GM19240 (cell line): ENCODE measurements around the gene FGD4.
A peak's percentile ranks its signal among the peaks of the same experiment; 100 is the strongest.
"Not testable (repeated sequence)": the region's sequence is repeated elsewhere in the genome, so short reads cannot be mapped to it uniquely, and the experiment has no call there.

Source experiments
- DNase-seq: peaks from one replicate; pipeline ENCODE4 v3.0.0; 2011; ENCODE audit warnings: low spot score; ENCODE audit not compliant: insufficient read length

Gene FGD4

DNA sequence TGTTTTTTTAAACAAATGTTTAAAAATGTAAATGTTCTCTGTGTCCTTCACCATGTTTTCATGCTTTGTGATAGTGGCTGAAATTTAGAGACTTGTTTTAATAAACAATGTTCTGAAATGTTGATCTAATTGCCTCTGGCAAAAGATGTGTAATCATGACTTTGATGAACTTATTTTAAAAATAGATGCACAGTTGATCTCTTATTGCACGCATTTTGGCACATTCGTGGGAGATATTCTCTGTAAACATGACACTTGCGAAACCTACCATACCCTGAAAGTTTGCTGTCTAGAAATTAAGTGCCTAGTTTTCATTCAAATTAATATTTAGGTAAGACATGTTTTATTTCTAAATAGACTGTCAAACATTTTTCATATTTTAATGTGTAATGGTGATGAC lies 160.1 kb downstream of the FGD4 start:
- DNase-seq: no peak

DNA sequence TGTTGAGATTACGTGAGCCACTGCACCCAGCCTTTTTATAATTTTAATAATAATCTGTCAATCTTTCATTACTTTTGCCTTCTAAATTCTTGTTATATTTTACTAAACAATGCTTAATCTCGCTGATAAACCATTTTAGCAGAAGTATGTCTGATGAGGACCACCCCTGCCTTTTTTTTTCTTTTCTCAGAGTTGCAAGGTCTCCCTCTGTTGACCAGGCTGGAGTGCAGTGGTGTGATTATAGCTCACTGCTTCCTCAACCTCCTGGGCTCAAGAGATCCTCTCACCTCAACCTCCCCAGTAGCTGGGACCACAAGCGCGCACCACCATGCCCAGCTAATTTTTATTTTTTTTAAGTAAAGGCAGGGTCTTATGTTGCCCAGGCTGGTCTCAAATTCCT lies 161.2 kb downstream of the FGD4 start:
- DNase-seq: no peak

DNA sequence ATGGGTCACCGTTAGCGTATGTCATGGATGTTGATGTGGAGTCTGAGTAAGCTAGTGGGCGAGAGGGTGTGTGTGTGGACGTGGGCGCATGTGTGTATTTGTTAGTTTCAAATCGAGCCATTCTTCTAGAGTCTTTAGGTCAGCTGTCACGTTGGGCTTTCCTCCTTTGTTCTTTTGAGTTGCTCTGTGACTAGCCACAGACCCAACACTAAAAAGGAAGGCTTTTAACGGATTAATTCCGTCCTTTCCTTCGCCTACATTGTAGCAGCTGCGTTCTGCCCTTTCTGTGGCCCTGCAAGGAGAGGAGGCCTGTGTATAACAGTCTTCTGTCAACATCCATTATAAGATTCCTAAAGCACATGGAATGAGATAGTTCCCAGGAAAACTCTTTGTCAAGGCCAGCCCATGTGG lies 162.6 kb downstream of the FGD4 start:
- DNase-seq: no peak

DNA sequence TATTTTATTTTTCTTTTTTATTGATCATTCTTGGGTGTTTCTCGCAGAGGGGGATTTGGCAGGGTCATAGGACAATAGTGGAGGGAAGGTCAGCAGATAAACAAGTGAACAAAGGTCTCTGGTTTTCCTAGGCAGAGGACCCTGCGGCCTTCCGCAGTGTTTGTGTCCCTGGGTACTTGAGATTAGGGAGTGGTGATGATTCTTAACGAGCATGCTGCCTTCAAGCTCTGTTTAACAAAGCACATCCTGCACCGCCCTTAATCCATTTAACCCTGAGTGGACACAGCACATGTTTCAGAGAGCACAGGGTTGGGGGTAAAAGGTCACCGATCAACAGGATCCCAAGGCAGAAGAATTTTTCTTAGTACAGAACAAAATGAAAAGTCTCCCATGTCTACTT lies 163.1 kb downstream of the FGD4 start:
- DNase-seq: not testable (repeated sequence)

DNA sequence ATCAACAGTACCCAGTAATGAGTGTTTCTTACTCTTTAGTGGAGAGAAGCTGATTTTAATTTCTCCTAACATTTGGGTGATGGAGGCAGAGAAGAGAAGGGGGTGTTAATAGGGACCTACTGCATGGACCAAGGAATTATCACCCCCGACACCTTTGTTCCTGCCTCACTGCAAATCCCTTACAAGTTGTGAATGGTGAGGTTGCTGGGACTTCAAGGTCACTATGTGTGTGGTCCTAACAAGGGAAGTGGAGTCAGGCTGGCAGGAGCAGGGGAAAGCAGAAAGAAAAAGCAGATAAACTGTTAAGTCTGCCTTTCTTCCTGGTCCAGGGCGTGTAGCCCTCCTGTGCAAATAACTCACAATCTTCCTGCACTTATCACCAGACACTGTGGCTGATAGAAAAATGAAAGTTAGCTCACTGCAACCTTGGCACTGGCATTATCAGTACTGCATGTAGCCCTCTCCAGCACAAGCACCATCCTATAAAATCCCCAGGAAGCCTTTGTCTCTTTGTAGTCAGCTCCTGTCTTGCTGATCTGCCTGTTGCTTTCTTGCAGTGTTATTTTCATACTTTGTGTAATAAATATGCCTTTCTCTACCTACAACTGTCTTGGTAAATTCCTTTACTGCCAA lies 167.4 kb downstream of the FGD4 start:
- DNase-seq: no peak

DNA sequence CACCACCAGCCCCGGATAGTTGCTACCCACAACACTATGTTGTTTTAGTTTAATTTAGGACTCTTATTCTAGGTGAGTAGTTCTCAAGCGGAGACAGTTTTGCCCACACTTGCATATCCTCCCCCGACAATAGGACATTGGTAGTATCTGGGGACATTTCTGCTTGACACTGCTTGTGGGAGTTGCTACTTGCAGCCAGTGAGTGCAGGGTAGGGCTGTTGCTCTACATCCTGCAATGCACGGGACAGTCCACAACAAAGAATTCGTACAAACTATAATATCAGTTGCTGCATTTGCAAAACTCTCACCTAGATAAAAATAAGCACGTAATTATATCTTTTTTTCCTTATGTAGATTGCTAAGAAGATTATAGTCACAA lies 167.9 kb downstream of the FGD4 start:
- DNase-seq: no peak

DNA sequence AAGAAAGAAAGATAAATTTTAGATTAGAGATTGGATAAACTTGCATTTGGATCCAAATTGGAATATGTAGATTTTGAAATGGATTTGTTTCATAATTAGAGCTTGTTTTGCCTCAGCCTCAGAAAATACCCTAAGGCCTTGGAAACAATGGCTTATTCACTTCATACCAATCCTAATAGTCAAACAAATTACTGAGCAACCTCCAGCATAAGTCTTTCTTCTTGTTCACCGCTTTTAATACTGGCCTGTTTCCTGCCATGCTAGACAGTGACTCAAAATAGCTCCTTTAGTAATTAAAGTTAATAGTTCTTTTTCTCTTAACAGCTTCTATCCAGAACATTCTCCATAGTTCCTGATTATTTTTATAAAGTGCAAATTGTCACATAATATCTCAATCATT lies 168.9 kb downstream of the FGD4 start:
- no peak for DNase-seq

DNA sequence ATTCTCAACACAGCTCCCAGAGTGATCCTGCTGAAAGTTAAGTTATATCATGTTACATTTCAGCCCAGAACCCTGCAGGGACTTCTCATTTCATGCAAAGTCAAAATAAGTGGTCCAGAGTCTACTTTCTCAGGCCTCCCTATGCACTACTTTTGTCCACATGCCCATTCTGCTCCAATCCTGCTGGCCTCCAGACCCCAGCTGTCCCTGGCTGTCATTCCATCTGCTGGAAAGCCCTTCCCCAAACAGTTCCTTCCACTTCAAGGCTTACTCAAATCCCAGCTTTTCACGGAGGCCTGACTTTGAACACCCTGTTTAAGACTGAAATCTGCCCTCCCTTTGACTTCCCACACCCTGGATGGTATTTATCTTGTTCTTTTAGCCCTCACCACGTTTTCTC lies 169.9 kb downstream of the FGD4 start:
- no peak for DNase-seq

DNA sequence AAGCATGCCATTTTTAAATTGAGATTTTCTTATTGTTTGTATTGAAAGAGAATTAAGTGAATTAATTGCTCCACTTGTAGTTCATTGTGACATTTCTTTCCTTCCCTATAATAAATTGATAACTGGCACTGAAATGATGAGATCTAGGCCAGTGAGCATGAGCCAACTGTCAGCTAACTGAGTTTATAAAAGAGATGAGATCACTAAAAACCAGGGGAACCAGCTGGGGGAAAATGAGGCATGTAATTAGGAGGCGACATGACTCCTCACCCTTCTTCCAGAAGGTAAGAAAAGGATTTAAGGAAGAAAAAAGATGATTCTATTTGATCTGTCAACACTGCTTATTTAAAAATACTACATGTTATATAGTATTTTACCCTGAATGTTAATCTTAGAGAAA lies 175.2 kb downstream of the FGD4 start:
- DNase-seq: no peak

DNA sequence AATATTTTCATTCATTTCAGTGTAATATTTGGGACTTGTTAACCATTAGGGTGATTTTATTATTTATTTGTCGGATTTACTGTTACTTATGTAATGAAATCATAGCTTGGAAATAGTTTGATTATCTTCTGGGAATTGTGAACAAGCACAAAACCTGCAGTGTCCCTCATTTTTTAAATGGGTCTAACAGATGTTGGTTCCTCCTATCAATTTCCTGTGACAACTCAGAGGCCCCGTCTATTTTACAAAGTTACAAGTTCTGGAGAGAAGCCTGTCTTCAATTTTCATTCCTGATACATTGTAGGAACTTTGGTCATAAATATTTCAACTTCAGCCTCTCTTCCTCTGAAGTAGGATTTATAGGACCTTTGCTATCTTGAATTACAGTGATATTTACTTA lies 178.0 kb downstream of the FGD4 start:
- DNase-seq: no peak

DNA sequence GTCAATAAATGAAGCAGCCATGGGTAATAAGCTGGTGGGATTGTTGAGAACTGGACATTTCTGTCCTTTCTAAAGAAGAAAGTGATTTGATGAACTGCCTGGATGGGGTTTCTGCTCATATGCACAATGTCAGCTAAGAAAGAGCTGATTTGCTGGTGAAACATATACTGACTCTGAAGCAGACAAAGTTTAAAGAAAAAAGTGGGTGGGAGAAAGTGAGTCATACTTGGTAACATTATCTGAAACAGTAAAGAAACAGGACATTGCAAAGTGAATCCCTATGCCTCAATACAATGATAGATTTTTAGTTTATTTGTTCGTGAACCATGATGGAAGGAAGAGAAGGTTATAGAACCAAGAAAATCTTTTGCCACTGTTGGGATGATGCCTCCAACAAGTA lies 184.2 kb downstream of the FGD4 start:
- DNase-seq: no peak

DNA sequence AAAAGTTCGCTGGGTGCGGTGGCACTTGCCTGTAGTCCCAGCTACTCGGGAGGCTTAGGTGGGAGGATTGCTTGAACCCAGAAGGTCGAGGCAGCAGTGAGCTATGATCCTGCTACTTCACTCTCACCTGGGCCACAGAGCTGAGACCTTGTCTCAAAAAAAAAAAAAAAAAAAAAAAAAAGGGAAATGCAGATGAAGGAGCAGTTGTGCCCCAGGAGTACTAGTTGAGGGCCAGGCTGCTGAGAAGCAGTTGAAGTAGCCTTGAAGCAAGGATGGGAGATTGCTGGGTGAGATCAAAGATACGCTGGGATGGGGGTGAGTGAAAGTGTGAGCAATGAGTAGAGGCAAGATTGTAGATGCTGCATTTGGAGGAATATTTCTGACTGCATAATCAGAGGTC lies 186.3 kb downstream of the FGD4 start:
- DNase-seq: no peak

DNA sequence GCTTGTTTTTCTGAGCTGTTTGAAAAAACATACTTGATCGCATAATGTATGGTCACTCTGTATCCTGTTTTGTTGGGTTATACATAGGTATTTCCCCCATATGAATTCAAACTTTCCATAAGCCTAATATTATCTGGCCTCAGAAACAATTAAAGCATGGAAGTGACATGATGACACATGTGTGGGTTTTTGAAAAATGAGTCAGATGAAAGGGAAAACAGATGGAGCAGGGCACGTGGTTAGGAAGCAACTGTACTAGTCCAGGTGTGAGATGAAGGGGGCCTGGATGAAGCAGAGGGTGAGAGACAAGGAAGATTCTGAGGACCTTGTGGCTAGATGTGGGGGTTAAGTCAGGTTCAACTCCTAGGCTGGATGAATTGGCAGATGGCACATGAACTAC lies 187.0 kb downstream of the FGD4 start:
- no peak for DNase-seq

DNA sequence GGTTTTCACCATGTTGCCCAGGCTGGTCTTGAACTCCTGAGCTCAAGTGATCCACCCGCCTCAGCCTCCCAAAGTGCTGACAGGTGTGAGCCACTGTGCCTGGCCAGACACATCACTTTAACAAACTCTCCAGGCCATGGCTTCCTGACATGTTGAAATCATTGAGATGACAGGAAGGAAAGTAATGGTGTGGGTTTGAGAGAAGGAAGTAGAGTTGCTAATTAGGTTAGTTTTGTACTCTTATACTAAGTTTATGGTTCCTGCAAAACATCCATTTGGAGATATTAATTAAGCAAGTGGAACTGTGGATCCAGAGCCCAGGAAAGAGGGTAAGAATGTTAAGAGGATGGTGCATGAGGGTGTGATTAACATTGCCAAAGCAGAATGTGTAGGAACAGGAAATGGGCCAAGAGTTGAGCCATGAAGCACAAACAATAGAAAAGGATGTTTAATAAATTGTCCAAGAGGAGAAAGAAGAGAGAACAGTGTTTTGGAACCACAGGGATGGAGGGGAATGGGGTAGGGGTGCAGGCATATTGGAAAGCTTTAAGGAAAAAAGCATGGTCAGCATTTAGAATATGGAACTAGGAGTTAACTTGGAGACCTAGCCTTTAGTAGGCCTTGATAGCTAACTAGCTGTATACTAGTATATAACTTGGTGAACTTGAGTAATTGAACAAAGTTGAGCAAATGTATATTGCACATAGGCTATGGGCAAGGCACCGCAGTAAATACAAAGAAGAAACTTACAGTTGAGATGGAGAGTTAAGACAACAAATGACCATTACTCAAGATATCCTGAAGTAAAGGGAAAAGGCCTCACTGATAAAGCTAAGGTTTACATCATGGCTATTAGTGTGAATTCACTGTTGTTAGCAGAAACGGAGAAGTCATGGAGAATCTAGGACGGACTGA lies 188.5 kb downstream of the FGD4 start:
- DNase-seq: no peak

DNA sequence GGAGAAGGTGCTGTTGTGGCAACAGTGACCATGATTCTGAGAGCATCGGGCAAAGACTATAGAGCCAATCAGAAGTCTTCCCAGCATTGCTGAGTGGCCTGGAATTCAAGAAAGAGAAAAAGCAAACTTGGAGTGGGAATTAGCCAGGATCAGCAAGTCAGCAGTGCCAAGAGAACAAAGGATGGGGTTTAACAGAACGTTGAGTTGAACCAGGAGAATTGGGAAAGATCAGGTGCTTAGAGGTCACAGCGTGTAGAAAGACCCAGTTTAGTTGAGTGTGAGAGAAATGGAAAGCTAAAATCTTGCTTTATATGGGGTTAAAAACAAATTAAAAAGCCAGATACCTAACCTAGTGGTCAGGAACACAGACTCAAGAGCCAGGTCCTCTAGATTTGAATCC lies 189.2 kb downstream of the FGD4 start:
- no peak for DNase-seq

DNA sequence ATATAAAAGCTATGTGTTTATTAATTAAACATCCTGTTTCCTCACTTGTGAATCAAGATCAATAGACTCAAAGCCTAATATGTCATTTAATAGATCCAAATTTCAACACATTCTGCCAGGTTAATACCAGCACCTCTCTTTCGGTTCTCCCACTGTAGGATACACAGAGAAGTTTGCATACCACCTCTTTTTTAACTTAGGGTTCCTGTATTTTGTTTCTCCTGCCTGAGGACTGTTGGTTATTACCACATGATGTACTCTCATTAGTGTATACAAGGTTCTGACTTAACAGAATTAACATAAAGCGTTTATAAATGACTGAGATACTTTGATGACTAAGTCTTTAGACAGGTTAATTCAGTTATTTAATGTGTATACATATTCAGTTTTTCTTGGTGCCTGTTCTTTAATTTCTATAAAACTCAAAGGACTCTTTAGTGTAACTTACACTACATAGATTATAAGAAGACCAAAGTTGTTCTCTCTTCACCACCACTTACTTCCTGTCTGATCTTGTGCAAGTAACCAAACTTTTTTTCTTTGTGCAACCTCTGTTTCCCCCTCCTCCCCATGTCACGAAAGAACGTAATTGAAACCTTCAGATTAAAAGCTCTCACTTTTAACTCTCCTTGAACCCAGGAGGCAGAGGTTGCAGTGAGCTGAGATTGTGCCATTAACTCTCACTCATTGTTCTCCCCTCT lies 190.0 kb downstream of the FGD4 start:
- DNase-seq: no peak

DNA sequence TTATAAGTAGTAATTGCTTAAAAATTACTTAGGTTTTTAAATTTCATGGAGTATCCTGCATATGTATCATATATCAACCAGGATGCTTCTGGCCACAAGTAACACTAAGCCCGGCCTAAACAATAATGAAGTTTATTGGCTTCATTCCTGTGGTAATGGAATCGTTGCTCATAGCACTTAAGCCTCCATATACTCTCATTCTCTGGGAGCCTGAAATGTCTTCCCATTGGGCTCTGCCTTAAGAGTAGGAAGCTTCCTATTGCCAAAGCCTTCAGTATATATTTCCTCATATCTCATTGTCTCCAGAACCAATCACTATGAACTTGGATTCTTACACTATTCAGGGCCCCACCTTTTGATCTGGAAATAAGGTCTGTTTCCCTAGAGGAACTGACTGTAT lies 195.9 kb downstream of the FGD4 start:
- no peak for DNase-seq

DNA sequence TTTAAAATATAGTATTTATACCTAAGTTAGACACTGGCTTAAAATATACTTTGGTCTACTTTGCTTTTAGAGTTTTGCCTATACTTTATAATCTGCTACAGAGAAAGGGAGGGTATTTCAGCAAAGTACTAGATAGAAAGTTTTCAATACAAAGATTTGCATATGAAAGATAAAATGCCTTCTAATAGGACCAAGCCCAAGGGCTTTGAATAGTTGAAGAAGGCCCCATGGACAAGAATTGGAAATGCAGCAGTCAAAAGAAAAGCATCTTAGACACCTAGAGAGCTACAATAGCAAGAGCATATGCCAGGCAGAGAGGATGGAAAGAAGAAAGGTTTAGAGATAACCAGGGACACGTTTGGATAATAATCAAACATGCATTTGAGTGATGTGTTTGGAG lies 196.7 kb downstream of the FGD4 start:
- no peak for DNase-seq

DNA sequence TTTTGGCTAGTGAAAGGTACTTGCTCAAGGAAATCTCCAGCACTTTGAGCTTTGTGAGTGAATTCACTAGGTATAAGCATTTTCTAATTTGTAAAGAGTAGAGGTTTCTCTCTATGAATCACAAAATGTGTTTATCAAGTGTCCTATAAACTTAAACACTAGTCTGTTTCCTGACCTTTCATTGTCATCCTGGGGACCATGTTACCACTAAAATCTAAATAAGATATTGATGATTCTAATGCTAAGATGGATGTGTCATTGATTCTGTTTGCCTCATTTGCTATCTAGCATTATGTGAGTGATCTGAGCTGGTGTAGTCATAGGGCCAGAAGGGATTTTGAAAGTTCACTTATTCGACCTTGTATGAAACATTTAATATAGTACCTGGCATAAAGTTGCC lies 199.3 kb downstream of the FGD4 start:
- no peak for DNase-seq

DNA sequence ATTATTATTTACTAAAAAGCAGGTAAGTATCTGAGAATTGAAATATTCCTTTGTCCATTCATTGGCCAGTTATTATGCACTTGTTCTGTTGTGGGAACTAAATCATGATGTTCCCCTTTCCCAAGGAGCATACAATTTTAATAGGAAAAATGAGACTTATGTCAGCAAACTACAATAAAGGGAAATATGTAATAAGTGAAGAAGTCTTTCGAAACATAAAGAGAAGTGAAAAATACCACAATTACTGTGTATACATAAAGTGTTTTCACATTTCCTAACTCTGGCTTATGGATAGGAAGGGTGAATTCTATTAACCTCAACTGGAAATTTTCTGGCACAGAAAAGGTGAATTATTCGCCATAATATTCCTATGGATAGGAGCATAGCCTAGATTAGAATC lies 201.3 kb downstream of the FGD4 start:
- DNase-seq: no peak

DNA sequence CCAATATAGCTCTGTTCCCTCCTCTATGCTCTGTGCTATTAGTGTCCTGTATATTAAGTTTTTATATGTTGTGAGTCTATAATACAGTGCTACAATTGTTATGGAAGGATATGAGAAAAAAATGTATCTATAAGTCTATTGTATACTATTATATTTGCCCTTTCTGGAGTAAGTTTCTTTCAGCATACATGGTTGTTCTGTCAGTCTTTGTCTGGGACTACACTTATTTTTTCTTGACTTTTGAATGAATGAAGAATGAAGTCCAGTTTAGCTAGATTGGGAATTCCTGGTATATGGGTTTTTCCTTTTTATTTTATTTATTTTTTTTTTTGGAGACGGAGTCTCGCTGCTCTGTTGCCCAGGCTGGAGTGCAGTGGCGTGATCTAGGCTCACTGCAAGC lies 203.7 kb downstream of the FGD4 start:
- DNase-seq: no peak

DNA sequence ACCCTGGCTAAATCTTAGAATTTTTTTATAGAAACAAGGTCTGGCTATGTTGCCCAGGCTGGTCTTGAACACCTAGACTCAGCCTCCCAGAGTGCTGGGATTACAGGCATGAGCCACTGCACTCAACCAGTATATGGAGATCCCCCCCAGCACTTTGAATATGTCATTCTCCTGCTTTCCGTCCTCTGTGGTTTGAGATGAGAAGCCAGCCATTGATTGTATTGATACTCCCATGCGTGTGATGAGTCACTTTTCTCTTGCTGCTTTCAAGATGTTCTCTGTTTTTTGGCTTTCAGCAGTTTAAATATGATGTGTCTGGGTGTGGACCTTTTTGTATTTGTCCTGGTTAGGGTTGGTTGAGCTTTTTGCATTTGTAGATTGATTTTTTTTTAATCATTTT lies 204.5 kb downstream of the FGD4 start:
- DNase-seq: peak; percentile 14

DNA sequence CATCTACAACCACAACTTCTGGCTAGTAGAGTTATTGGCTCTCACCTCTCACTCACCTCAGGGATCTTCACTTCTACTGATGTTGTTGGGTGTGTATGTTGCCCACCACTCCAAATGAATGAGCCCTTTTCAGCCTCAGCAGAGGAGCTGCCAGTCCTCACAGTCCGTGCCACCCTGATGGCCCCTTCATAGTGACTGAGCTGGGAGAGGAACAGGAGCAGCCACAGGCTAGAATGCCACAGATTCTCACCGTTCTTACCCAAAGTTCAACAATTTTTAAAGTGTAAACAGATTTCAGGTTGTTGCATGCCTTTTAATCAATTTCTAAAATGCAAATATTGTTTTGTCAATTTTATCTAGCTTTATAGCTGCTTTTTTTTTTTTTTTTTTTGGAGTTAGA lies 205.2 kb downstream of the FGD4 start:
- no peak for DNase-seq
